Measurements from ENCODE around the gene SLC34A1. TPM values are rescaled to one million over a fixed set of nuclear protein-coding genes. Genes with fewer than 3 reads are reported as not detected.

The SLC34A1 gene
- total RNA-seq, 1 experiment from 2014 or later: 1.5 TPM

- DNase-seq (ENCODE audit: low read depth): peak; percentile 96
- in situ Hi-C loops (cut with HindIII; ENCODE audit: low pct_unique_long_range_greater_than_20kb, low sequenced_read_pairs): no loop called here
Measured at GRCh38 chr5:177447611-177448243, 63.5 kb downstream of the SLC34A1 start.

Other genes with a start within 250 kb of the SLC34A1 start
- 53.9 and 65.9 TPM in 2 replicates for gene RAB24, start 80.7 kb upstream of the SLC34A1 start, total RNA-seq (2014; rRNA removed; shearing (Covaris generic); ENCODE audit: low replicate concordance)
- gene PRELID1, start 80.6 kb upstream of the SLC34A1 start, total RNA-seq (2014; rRNA removed; shearing (Covaris generic); ENCODE audit: low replicate concordance): 459 and 533 TPM in 2 replicates
- gene MXD3, start 72.5 kb upstream of the SLC34A1 start, total RNA-seq (2014; rRNA removed; shearing (Covaris generic); ENCODE audit: low replicate concordance): 69.8 and 72.2 TPM in 2 replicates
- gene LMAN2, start 32.8 kb upstream of the SLC34A1 start, total RNA-seq (2014; rRNA removed; shearing (Covaris generic); ENCODE audit: low replicate concordance): 602 and 647 TPM in 2 replicates
- gene RGS14, start 26.5 kb upstream of the SLC34A1 start, total RNA-seq (2014; rRNA removed; shearing (Covaris generic); ENCODE audit: low replicate concordance): 97.6 and 107 TPM in 2 replicates
- gene PFN3, start 16.2 kb downstream of the SLC34A1 start, total RNA-seq (2014; rRNA removed; shearing (Covaris generic); ENCODE audit: low replicate concordance): not detected in 2 replicates
- gene F12, start 25.1 kb downstream of the SLC34A1 start, total RNA-seq (2014; rRNA removed; shearing (Covaris generic); ENCODE audit: low replicate concordance): 39.4 and 58.6 TPM in 2 replicates
- gene GRK6, start 42.2 kb downstream of the SLC34A1 start, total RNA-seq (2014; rRNA removed; shearing (Covaris generic); ENCODE audit: low replicate concordance): 60.9 and 65.2 TPM in 2 replicates
- 49.8 and 50.5 TPM in 2 replicates for gene PRR7, start 62.4 kb downstream of the SLC34A1 start, total RNA-seq (2014; rRNA removed; shearing (Covaris generic); ENCODE audit: low replicate concordance)
- 148 and 175 TPM in 2 replicates for gene DBN1, start 89.2 kb downstream of the SLC34A1 start, total RNA-seq (2014; rRNA removed; shearing (Covaris generic); ENCODE audit: low replicate concordance)
- gene PDLIM7, start 113.2 kb downstream of the SLC34A1 start, total RNA-seq (2014; rRNA removed; shearing (Covaris generic); ENCODE audit: low replicate concordance): 188 and 198 TPM in 2 replicates
- gene DOK3, start 125.4 kb downstream of the SLC34A1 start, total RNA-seq (2014; rRNA removed; shearing (Covaris generic); ENCODE audit: low replicate concordance): 0.57 and 0.72 TPM in 2 replicates
- 145 and 172 TPM in 2 replicates for gene DDX41, start 132.5 kb downstream of the SLC34A1 start, total RNA-seq (2014; rRNA removed; shearing (Covaris generic); ENCODE audit: low replicate concordance)
- 29.2 and 33.6 TPM in 2 replicates for gene FAM193B, start 170.1 kb downstream of the SLC34A1 start, total RNA-seq (2014; rRNA removed; shearing (Covaris generic); ENCODE audit: low replicate concordance)
- 291 and 366 TPM in 2 replicates for gene TMED9, start 207.8 kb downstream of the SLC34A1 start, total RNA-seq (2014; rRNA removed; shearing (Covaris generic); ENCODE audit: low replicate concordance)
- 90.2 and 101 TPM in 2 replicates for gene B4GALT7, start 215.7 kb downstream of the SLC34A1 start, total RNA-seq (2014; rRNA removed; shearing (Covaris generic); ENCODE audit: low replicate concordance)